GM15510 (cell line): ENCODE results near the gene AMIGO2.

Experiments used
- POLR2A ChIP-seq: IDR thresholded peaks from 3 replicates; pipeline ENCODE4 v1.6.1; 2011; ENCODE audit warnings: borderline replicate concordance; ENCODE audit not compliant: insufficient read length; ENCODE audit errors: extremely low read depth

The AMIGO2 gene

DNA sequence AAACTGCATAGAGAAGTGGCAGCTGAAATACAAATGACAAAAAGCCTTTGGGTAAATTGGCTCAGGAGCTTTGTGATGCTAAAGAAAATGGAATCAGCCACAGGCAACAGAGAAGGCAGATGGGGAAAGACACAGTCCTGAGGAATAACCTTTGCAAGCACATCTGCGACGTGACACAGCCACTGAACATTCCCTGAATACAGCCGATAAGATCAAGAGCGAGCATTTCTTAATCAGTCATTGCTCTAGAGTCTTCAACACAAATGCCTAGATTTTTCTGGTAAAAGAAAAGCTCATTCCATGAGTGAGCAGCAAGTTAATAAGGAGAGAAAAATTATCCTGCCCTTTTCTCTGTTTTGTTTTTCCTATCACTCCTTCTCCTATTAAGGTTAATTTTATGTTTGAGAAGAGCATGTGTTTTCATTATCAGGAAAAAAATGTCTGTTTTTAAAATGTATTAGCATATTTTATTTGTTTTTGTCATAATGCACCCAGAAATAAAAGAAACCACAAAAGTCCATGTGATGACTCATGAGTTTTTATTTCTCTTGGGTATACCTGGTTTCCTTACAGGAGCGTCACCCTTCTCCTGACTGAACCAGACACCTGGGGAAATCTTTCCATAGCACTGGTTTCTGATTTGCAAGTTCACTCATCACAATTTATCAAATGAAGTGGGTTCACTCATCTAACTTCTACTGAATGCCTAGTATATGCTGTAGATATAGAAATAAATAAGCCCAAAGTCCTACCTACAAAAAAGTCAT lies 45.8 kb downstream of the AMIGO2 start:
- TF ChIP-seq POLR2A: no peak

DNA sequence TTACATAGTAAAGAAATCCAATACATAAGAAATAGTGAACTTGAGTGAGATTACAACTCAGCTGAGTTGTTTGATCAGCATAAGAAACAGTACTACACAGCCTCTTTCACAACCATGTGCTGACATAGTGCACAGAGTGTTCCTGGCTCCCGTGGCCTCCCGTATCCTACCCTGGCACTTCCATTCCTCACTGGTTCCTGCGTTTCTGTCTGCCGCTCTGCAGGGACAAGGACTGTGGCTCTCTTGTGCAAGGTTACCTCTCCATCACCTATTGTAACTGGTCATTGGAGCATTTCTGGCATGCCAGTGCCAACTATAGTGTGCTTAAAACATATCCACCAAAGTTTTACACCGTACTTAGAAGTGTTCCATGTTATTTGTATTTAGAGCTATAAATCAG lies 46.7 kb downstream of the AMIGO2 start:
- TF ChIP-seq POLR2A: no peak

DNA sequence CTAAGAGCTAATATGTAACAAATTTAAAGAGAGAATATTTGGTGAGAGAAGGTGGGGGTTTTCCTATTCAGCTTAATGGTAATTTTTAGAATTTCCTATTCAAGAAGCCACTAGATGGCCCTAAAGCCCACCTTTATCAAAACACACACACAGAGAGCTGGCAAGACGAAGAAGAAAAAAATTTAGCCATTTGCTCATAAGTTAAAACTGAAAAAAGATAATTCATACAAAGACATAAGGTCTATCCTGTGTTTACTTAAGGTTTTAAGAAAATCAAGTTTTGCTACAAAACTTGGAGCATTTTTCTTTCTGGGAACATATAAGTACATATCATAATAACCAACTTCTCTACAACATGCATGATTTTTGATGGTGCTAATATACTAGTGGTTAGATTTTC lies 47.1 kb downstream of the AMIGO2 start:
- TF ChIP-seq POLR2A: no peak

DNA sequence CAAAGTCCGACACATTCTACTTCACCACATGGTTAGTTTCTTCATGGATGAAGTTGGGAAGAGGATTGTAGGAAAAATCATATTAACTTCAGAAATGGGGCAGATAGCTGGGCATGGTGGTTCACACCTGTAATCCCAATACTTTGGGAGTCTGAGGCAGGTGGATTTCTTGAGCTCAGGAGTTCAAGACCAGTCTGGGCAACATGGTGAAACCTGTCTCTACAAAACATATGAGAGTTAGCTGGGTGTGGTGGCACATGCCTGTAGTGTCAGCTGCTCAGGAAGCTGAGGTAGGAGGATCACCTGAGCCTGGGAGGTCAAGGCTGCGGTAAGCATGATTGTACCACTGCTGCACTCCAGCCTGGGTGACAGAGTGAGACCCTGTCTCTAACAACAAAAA lies 49.9 kb downstream of the AMIGO2 start:
- TF ChIP-seq POLR2A: no peak

DNA sequence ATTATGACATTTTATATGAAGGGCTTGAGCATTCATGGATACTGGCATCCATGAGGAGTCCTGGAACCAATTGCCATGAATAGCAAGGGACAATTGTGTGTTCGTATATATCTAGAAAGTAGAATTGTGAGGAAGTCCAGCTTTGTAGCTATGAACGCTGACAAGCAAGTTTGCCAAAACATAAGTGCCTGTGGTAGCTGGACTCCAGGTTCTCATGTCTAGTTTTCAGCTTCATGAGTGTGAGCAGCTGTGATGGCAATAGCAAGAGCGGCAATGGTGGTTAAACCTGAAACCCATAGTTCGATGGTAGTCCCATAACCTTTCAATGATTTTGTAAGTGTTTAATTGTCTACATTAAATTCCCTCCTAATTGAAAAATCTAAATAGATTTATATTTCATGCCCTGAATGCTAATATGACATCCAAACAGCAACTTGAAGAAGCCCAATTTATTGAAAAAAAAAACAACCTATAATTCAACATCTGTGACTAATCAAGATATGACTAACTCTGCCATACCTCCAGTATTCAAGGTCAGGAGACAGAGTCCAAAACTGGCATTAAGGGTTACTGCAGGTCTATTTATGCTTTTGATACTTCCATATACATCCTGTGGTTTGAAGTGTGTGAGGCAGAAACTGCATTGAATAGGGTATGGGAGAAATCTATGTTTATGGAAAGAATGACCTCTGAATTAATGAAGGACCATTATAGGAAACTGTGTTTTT lies 50.6 kb downstream of the AMIGO2 start:
- no peak for TF ChIP-seq POLR2A

DNA sequence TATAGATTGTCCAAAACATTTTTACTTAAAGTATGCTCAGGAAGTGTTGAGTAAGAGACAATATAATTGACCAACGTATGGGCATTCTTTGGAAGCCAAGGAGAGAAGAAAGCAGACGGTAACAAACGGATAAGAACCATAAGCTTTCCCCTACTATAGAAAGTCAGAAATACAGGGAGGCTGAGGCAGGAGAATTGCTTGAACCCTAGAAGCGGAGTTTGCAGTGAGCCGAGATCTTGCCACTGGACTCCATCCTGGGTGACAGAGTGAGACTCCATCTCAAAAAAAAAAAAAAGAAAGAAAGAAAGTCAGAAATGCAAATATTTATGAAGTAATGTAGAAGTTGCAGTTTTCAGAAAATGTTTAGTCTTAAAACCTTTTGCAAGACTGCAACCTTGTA lies 51.6 kb downstream of the AMIGO2 start:
- TF ChIP-seq POLR2A: no peak
